B cell (primary cell): ENCODE results near the gene CDK6.

Source experiments
- EZH2 ChIP-seq: IDR thresholded peaks from 2 replicates; pipeline ENCODE4 v1.6.1; 2012; ENCODE audit warnings: borderline replicate concordance, low read depth, mild to moderate bottlenecking, moderate library complexity, low read length; ENCODE audit not compliant: insufficient read depth, poor library complexity, severe bottlenecking
- TF ChIP-seq, protein P1 (sequence below): fragments of 200-600 bp; IDR thresholded peaks from one replicate; pipeline ENCODE4 v1.8.0; 2022; ENCODE audit warnings: antibody characterized with exemption, mild to moderate bottlenecking

DNA sequence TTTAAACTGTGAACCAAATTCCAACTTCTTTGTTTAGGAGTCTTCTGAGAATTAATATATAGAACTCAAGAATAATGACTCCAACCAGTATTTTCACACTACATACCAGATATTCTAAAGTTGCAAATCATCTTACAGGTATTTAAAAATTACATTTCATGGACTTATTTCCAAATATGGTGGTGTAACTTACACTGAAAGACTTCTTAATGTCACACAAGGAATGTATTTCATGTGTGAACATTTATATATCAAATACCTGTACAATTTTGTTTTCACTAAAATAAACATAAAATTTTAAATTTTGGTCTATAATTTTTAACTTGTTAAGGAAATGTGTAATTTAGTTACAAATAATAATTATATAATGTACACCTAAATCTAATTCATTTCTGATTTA, 2.6 kb upstream of the CDK6 start:
- TF ChIP-seq EZH2, result no peak
- TF ChIP-seq, protein P1, sequence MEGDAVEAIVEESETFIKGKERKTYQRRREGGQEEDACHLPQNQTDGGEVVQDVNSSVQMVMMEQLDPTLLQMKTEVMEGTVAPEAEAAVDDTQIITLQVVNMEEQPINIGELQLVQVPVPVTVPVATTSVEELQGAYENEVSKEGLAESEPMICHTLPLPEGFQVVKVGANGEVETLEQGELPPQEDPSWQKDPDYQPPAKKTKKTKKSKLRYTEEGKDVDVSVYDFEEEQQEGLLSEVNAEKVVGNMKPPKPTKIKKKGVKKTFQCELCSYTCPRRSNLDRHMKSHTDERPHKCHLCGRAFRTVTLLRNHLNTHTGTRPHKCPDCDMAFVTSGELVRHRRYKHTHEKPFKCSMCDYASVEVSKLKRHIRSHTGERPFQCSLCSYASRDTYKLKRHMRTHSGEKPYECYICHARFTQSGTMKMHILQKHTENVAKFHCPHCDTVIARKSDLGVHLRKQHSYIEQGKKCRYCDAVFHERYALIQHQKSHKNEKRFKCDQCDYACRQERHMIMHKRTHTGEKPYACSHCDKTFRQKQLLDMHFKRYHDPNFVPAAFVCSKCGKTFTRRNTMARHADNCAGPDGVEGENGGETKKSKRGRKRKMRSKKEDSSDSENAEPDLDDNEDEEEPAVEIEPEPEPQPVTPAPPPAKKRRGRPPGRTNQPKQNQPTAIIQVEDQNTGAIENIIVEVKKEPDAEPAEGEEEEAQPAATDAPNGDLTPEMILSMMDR, result no peak
